Endothelial cell of umbilical vein (primary cell): Measurements from ENCODE around the gene ZBTB9. TPM values are rescaled to one million over a fixed set of nuclear protein-coding genes. Genes with fewer than 3 reads are reported as not detected.

Experiments
- BruUV-seq: library from RNA; stranded (reverse); fragments of 400-500 nt; replicated peaks from 2 replicates; lab custom pipeline; 2021; lab: Mats Ljungman, UMichigan
- CTCF ChIA-PET: fragments of 300-600, 350-600 bp; sonication (Branson Sonifier 250); formaldehyde crosslinking; loops from one replicate; lab custom pipeline; 2021; ENCODE audit warnings: antibody characterized with exemption, inconsistent platforms; lab: Charles Lee
- POLR2A ChIA-PET: fragments of 300-600, 350-600 bp; sonication (Branson Sonifier 250); formaldehyde crosslinking; loops from one replicate; lab custom pipeline; 2021; ENCODE audit warnings: antibody characterized with exemption, inconsistent platforms; lab: Charles Lee
- DNase-seq: peaks from one replicate; pipeline ENCODE4 v3.0.0-alpha.2; 2011; ENCODE audit warnings: low read depth, low spot score
- FAIRE-seq: peaks from 2 replicates; lab custom pipeline; 2011; peaks lifted over from hg19 to GRCh38; lab: Jason Lieb, UNC
- H2AFZ ChIP-seq: 2 replicates; pipeline ENCODE4 v1.6.0; 2012; ENCODE audit warnings: low read depth, low read length, control low read depth, inconsistent platforms
- H3K27ac ChIP-seq: 2 replicates; pipeline ENCODE4 v1.5.1; 2011; ENCODE audit warnings: low read depth, mild to moderate bottlenecking, control low read depth, low read length, moderate library complexity; ENCODE audit not compliant: insufficient read depth
- H3K27me3 ChIP-seq, 2 experiments: 2 replicates each; pipeline versions ENCODE4 v1.6.0 to v1.6.1; 2011; ENCODE audit warnings: low read length in 2 of 2, mixed read lengths in 1 of 2; ENCODE audit not compliant: control insufficient read depth in 2 of 2, insufficient read depth in 2 of 2
- H3K36me3 ChIP-seq, 2 experiments: 2 replicates in 1 of 2; 3 replicates in 1 of 2; pipeline ENCODE4 v1.5.1; 2011; ENCODE audit warnings: low read length in 2 of 2, mild to moderate bottlenecking in 1 of 2, moderate library complexity in 1 of 2; ENCODE audit not compliant: control insufficient read depth in 2 of 2, insufficient read depth in 2 of 2; ENCODE audit errors: extremely low read depth in 1 of 2
- H3K4me1 ChIP-seq: 3 replicates; pipeline ENCODE4 v1.5.1; 2011; ENCODE audit warnings: mild to moderate bottlenecking, low read length; ENCODE audit not compliant: control insufficient read depth, insufficient read depth; ENCODE audit errors: extremely low read depth
- H3K4me2 ChIP-seq: 2 replicates; pipeline ENCODE4 v1.6.1; 2011; ENCODE audit warnings: low read length, control low read depth, mixed read lengths; ENCODE audit not compliant: insufficient read depth
- H3K4me3 ChIP-seq, 3 experiments: fragments of 200-600 bp in 1 of 3; sonication (generic), shearing (Covaris generic) in 1 of 3; replicated peaks in 1 of 3; 2 replicates each; pipeline ENCODE4 v1.5.1; 2011 to 2016; ENCODE audit warnings: control low read depth in 3 of 3, low read length in 3 of 3, mild to moderate bottlenecking in 2 of 3, inconsistent platforms in 1 of 3, low read depth in 1 of 3, moderate library complexity in 1 of 3; ENCODE audit not compliant: insufficient read depth in 1 of 3
- H3K79me2 ChIP-seq: 2 replicates; pipeline ENCODE4 v1.6.0; 2012; ENCODE audit warnings: low read length, inconsistent platforms; ENCODE audit not compliant: control insufficient read depth, insufficient read depth
- H3K9ac ChIP-seq: replicated peaks from 2 replicates; pipeline ENCODE3; 2011; ENCODE audit warnings: low read length, control low read depth; ENCODE audit not compliant: insufficient read depth; ENCODE audit errors: extremely low read depth
- H3K9me1 ChIP-seq: replicated peaks from 3 replicates; pipeline ENCODE4 v1.6.0; 2011; ENCODE audit warnings: mild to moderate bottlenecking, low read length; ENCODE audit not compliant: control insufficient read depth, insufficient read depth; ENCODE audit errors: extremely low read depth
- H3K9me3 ChIP-seq: replicated peaks from 2 replicates; pipeline ENCODE4 v1.5.1; 2012; ENCODE audit warnings: low read length, inconsistent platforms; ENCODE audit not compliant: control insufficient read depth, insufficient read depth
- H4K20me1 ChIP-seq: replicated peaks from 2 replicates; pipeline ENCODE3; 2011; ENCODE audit warnings: mild to moderate bottlenecking, low read length; ENCODE audit not compliant: control insufficient read depth, insufficient read depth; ENCODE audit errors: extremely low read depth
- CTCF ChIP-seq, 2 donors: IDR thresholded peaks; 1 replicate in 1 of 2; 2 replicates in 1 of 2; pipeline ENCODE4 v1.5.1; 2011; ENCODE audit warnings: low read length in 2 of 2, mild to moderate bottlenecking in 2 of 2, moderate library complexity in 2 of 2, control low read depth in 1 of 2, inconsistent platforms in 1 of 2, low read depth in 1 of 2; ENCODE audit not compliant: insufficient read depth in 1 of 2; ENCODE audit errors: extremely low read depth in 1 of 2
- EZH2 ChIP-seq: IDR thresholded peaks from 2 replicates; pipeline ENCODE4 v1.6.1; 2012; ENCODE audit warnings: borderline replicate concordance, low read depth, mild to moderate bottlenecking, moderate library complexity, low read length, inconsistent platforms; ENCODE audit not compliant: severe bottlenecking
- FOS ChIP-seq: IDR thresholded peaks from 2 replicates; pipeline ENCODE4 v1.6.1; 2011; ENCODE audit warnings: mild to moderate bottlenecking, low read length, moderate library complexity, borderline replicate concordance; ENCODE audit not compliant: insufficient read depth
- GATA2 ChIP-seq: IDR thresholded peaks from 2 replicates; pipeline ENCODE4 v1.7.0; 2011; ENCODE audit warnings: low read depth, mild to moderate bottlenecking, moderate library complexity, mixed read lengths, low read length; ENCODE audit not compliant: insufficient read length, insufficient read depth
- JUN ChIP-seq: IDR thresholded peaks from 2 replicates; pipeline ENCODE4 v1.6.1; 2011; ENCODE audit warnings: borderline replicate concordance, low read depth; ENCODE audit not compliant: insufficient read length, insufficient read depth
- MAX ChIP-seq: IDR thresholded peaks from 2 replicates; pipeline ENCODE4 v1.6.1; 2011; ENCODE audit not compliant: insufficient read depth, insufficient read length
- MYC ChIP-seq: IDR thresholded peaks from one replicate; pipeline ENCODE4 v1.6.1; 2011; ENCODE audit warnings: mild to moderate bottlenecking, low read depth, low read length
- POLR2A ChIP-seq: IDR thresholded peaks from 2 replicates; pipeline ENCODE4 v1.6.1; 2012; ENCODE audit warnings: low read depth, mild to moderate bottlenecking, control low read depth, low read length
- POLR2AphosphoS5 ChIP-seq: IDR thresholded peaks from 2 replicates; pipeline ENCODE4 v1.6.1; 2012; ENCODE audit warnings: low read depth, mild to moderate bottlenecking, control low read depth, low read length, moderate library complexity; ENCODE audit not compliant: insufficient read depth
- dilution Hi-C: fragments of 300-500 bp; cut with MboI; formaldehyde crosslinking; loops from one replicate; pipeline ENCODE4 v1.15.0; 2019; ENCODE audit warnings: low sequenced_read_pairs; ENCODE audit not compliant: extremely low pct_ligation_motif_present
- intact Hi-C: fragments of 100-400 bp; cut with micrococcal nuclease; formaldehyde crosslinking; loops from one replicate; pipeline ENCODE4 v1.10.0; 2022
- polyA plus RNA-seq, 4 experiments: library from polyadenylated mRNA; depleted of rRNA in 3 of 4; stranded (reverse) in 3 of 4; unstranded in 1 of 4; fragments of >200 nt; gene quantifications; 2 replicates each; pipeline versions ENCODE4 v1.2.1 to v1.2.3, GENCODE V29; 2011 to 2012; ENCODE audit warnings: missing spikeins in 1 of 4
- total RNA-seq: library from RNA; stranded (reverse); gene quantifications from 2 replicates; pipeline ENCODE4 v1.2.3, GENCODE V29; 2021

Gene ZBTB9
- total and polyA plus RNA-seq, 2 donors (not counting 3 experiments of a cell fraction or from before 2014, with no cell fraction given) = 4.7 to 8.0 TPM

GRCh38 chr6:33497157-33497556 is 42.8 kb downstream of the ZBTB9 start:
- Histone ChIP-seq H3K36me3 (no peaks in the 10 kb centered on the region), H3K79me2 (no peaks in the 10 kb centered on the region), H3K27me3 (peaks cover 0 to 2% of the 10 kb centered on the region in 2 experiments), H3K27ac (no peak overlapping the region), H3K4me1 (no peaks in the 10 kb centered on the region), H4K20me1 (no peaks in the 10 kb centered on the region), H3K9me3 (no peaks in the 10 kb centered on the region), H3K4me2 (no peak overlapping the region), H3K9me1 (no peaks in the 10 kb centered on the region), H3K4me3 (no peak overlapping the region), H3K9ac (no peak overlapping the region), H2AFZ (no peak overlapping the region)
- no peak for FAIRE-seq
- no peak for DNase-seq
- intact Hi-C loops (no loop called here), dilution Hi-C loops (no loop called here)
- ChIA-PET CTCF (no interaction called here), POLR2A (no interaction called here)
- TF ChIP-seq CTCF (IDR thresholded peaks at IDR 0.05; ENCODE audit: extremely low read depth in 1 of 2, insufficient read depth in 1 of 2, low read depth in 1 of 2, low read length in 2 of 2) (no peak), POLR2A (no peak), JUN (no peak), MAX (no peak), MYC (no peak), GATA2 (no peak), POLR2AphosphoS5 (no peak), FOS (no peak), EZH2 (no peak)
- no TSS peak for BruUV-seq
